Progenitor cell of endocrine pancreas (in vitro differentiated cells): Measurements from ENCODE around the gene ZNF750. TPM values are rescaled to one million over a fixed set of nuclear protein-coding genes. Genes with fewer than 3 reads are reported as not detected.

ENCODE experiments used
- DNase-seq: peaks from one replicate; pipeline ENCODE4 v3.0.0; 2021; ENCODE audit warnings: low spot score; ENCODE audit not compliant: unreplicated experiment
- H3K27ac Mint-ChIP-seq: 2 replicates; pipeline ENCODE4 v1.8.0; 2021; ENCODE audit warnings: mild to moderate bottlenecking, moderate library complexity, mixed read lengths
- H3K27me3 Mint-ChIP-seq: 2 replicates; pipeline ENCODE4 v1.8.0; 2021; ENCODE audit warnings: mixed read lengths
- H3K36me3 Mint-ChIP-seq: 2 replicates; pipeline ENCODE4 v1.8.0; 2022; ENCODE audit warnings: mixed read lengths; ENCODE audit not compliant: insufficient read depth
- H3K4me1 Mint-ChIP-seq: 2 replicates; pipeline ENCODE4 v1.8.0; 2021; ENCODE audit warnings: low read depth, mixed read lengths
- H3K4me3 Mint-ChIP-seq: 2 replicates; pipeline ENCODE4 v1.8.0; 2021; ENCODE audit warnings: low read depth, mild to moderate bottlenecking, moderate library complexity, mixed read lengths
- H3K9me3 Mint-ChIP-seq: 2 replicates; pipeline ENCODE4 v1.8.0; 2021; ENCODE audit warnings: low read depth, mixed read lengths
- CTCF ChIP-seq: fragments of 200-600 bp; sonication (generic); IDR thresholded peaks from one replicate; pipeline ENCODE4 v1.5.0; 2021; ENCODE audit warnings: antibody characterized with exemption, mild to moderate bottlenecking; ENCODE audit not compliant: unreplicated experiment
- total RNA-seq: library from RNA; stranded (reverse); gene quantifications from 2 replicates; pipeline ENCODE4 v1.2.1, GENCODE V29; 2021

The ZNF750 gene
- total RNA-seq, 1 donor from 2014 or later = 0.07 TPM

- Mint-ChIP-seq H3K4me1 (no peaks in the 10 kb centered on the region), H3K27ac (no peak overlapping the region), H3K36me3 (peaks cover 7% of the 10 kb centered on the region), H3K9me3 (peaks cover 5% of the 10 kb centered on the region), H3K4me3 (no peak overlapping the region), H3K27me3 (no peaks in the 10 kb centered on the region)
- no peak for DNase-seq
- TF ChIP-seq CTCF = no peak
Observed at GRCh38 chr17:82807101-82807500, 32.7 kb downstream of the ZNF750 start.

- no peak overlapping the region for H3K27ac Mint-ChIP-seq
Observed at GRCh38 chr17:82806645-82807044, 33.2 kb downstream of the ZNF750 start.

GRCh38 chr17:82805823-82806222 is 34.0 kb downstream of the ZNF750 start:
- no peak for TF ChIP-seq CTCF
- Mint-ChIP-seq H3K36me3 (peaks cover 17% of the 10 kb centered on the region), H3K27ac (peak overlapping the region; percentile 84), H3K4me3 (no peak overlapping the region), H3K9me3 (peaks cover 10% of the 10 kb centered on the region), H3K4me1 (no peaks in the 10 kb centered on the region), H3K27me3 (no peaks in the 10 kb centered on the region)
- DNase-seq = no peak

More at GRCh38 chr17:82806645-82807044, 33.2 kb downstream of the ZNF750 start:
- H3K4me1 Mint-ChIP-seq = no peaks in the 10 kb centered on the region
- no peaks in the 10 kb centered on the region for H3K27me3 Mint-ChIP-seq
- peaks cover 11% of the 10 kb centered on the region for H3K36me3 Mint-ChIP-seq
- no peak overlapping the region for H3K4me3 Mint-ChIP-seq
- peaks cover 7% of the 10 kb centered on the region for H3K9me3 Mint-ChIP-seq
- TF ChIP-seq CTCF = no peak
- no peak for DNase-seq

GRCh38 chr17:82805254-82805653 is 34.6 kb downstream of the ZNF750 start:
- H3K4me1 Mint-ChIP-seq = no peaks in the 10 kb centered on the region
- no peak overlapping the region for H3K27ac Mint-ChIP-seq
- H3K36me3 Mint-ChIP-seq = peaks cover 19% of the 10 kb centered on the region
- no peak for DNase-seq
- no peak for TF ChIP-seq CTCF
- peaks cover 10% of the 10 kb centered on the region for H3K9me3 Mint-ChIP-seq
- no peak overlapping the region for H3K4me3 Mint-ChIP-seq
- H3K27me3 Mint-ChIP-seq = no peaks in the 10 kb centered on the region

- Mint-ChIP-seq H3K4me1 (no peaks in the 10 kb centered on the region), H3K27me3 (no peaks in the 10 kb centered on the region), H3K9me3 (peaks cover 10% of the 10 kb centered on the region), H3K27ac (no peak overlapping the region), H3K4me3 (no peak overlapping the region), H3K36me3 (peaks cover 24% of the 10 kb centered on the region)
- DNase-seq = no peak
- TF ChIP-seq CTCF = no peak
Observed at GRCh38 chr17:82804442-82805191, 35.2 kb downstream of the ZNF750 start.
